IMR-90 (cell line): ENCODE data around the gene PIP5K1B. TPM values are rescaled to one million over a fixed set of nuclear protein-coding genes. Genes with fewer than 3 reads are reported as not detected.

ENCODE experiments used
- ATAC-seq: fragments of 200-7000 bp; cut with Tn5 transposase; 2 replicates; pipeline ENCODE4 v1.9.1; 2020; ENCODE audit warnings: low read depth, mild to moderate bottlenecking, moderate library complexity
- BruUV-seq: library from RNA; stranded (reverse); fragments of 400-500 nt; replicated peaks from 2 replicates; lab custom pipeline; 2021; lab: Mats Ljungman, UMichigan
- CTCF ChIA-PET: fragments of 300-600 bp; formaldehyde crosslinking; extraction: SDS; loops from one replicate; lab custom pipeline; 2021; ENCODE audit warnings: antibody characterized with exemption; lab: Yijun Ruan, JAX
- POLR2A ChIA-PET: fragments of 300-600 bp; sonication (Branson Sonifier 250); formaldehyde crosslinking; loops from one replicate; lab custom pipeline; 2022; ENCODE audit warnings: antibody characterized with exemption; ENCODE audit not compliant: unreplicated experiment; lab: Charles Lee
- DNase-seq: peaks from one replicate; pipeline ENCODE4 v3.0.0; 2013
- H2AFZ ChIP-seq: replicated peaks from 2 replicates; pipeline ENCODE3; 2013; ENCODE audit warnings: low read length, mild to moderate bottlenecking; ENCODE audit not compliant: poor library complexity
- H2AK5ac ChIP-seq: 2 replicates; pipeline ENCODE4 v1.6.1; 2013; ENCODE audit warnings: low read depth, low read length, inconsistent platforms
- H2AK9ac ChIP-seq: replicated peaks from 2 replicates; pipeline ENCODE3; 2013; ENCODE audit warnings: mild to moderate bottlenecking, low read depth, low read length, moderate library complexity; ENCODE audit not compliant: poor library complexity
- H2BK120ac ChIP-seq: 2 replicates; pipeline ENCODE4 v1.6.1; 2013; ENCODE audit warnings: low read depth, low read length, inconsistent platforms
- H2BK15ac ChIP-seq: 3 replicates; pipeline ENCODE4 v1.6.1; 2013; ENCODE audit warnings: low read depth, low read length, inconsistent platforms
- H2BK20ac ChIP-seq: 2 replicates; pipeline ENCODE4 v1.6.1; 2013; ENCODE audit warnings: low read depth, mild to moderate bottlenecking, inconsistent platforms, low read length, moderate library complexity
- H2BK5ac ChIP-seq: 2 replicates; pipeline ENCODE4 v1.6.1; 2013; ENCODE audit warnings: mild to moderate bottlenecking, low read depth, low read length, inconsistent platforms; ENCODE audit not compliant: poor library complexity, severe bottlenecking
- H3K14ac ChIP-seq: replicated peaks from 2 replicates; pipeline ENCODE4 v1.6.1; 2013; ENCODE audit warnings: low read depth, low read length, inconsistent platforms
- H3K18ac ChIP-seq: 2 replicates; pipeline ENCODE4 v1.6.1; 2013; ENCODE audit warnings: low read depth, low read length, control low read depth
- H3K23ac ChIP-seq: 2 replicates; pipeline ENCODE4 v1.6.1; 2013; ENCODE audit warnings: low read depth, low read length, inconsistent platforms
- H3K27ac ChIP-seq: 2 replicates; pipeline ENCODE4 v1.5.1; 2013; ENCODE audit warnings: mild to moderate bottlenecking, control low read depth, low read length; ENCODE audit not compliant: insufficient read depth
- H3K27me3 ChIP-seq: 2 replicates; pipeline ENCODE4 v1.6.1; 2013; ENCODE audit warnings: low read length; ENCODE audit not compliant: control insufficient read depth, insufficient read depth
- H3K36me3 ChIP-seq: 2 replicates; pipeline ENCODE4 v1.6.1; 2013; ENCODE audit warnings: low read length, mixed read lengths; ENCODE audit not compliant: control insufficient read depth, insufficient read depth
- H3K4ac ChIP-seq: 2 replicates; pipeline ENCODE4 v1.6.1; 2013; ENCODE audit warnings: low read depth, low read length, inconsistent platforms
- H3K4me1 ChIP-seq: 2 replicates; pipeline ENCODE4 v1.6.1; 2013; ENCODE audit warnings: low read length, mixed read lengths; ENCODE audit not compliant: control insufficient read depth, insufficient read depth
- H3K4me2 ChIP-seq: 2 replicates; pipeline ENCODE4 v1.6.1; 2013; ENCODE audit warnings: low read depth, mild to moderate bottlenecking, control low read depth, low read length, moderate library complexity
- H3K4me3 ChIP-seq: 2 replicates; pipeline ENCODE4 v1.5.1; 2013; ENCODE audit warnings: low read depth, mild to moderate bottlenecking, control low read depth, low read length, moderate library complexity; ENCODE audit not compliant: insufficient read depth
- H3K56ac ChIP-seq: 2 replicates; pipeline ENCODE4 v1.6.1; 2013; ENCODE audit warnings: low read length, inconsistent platforms; ENCODE audit not compliant: insufficient read depth; ENCODE audit errors: extremely low read depth
- H3K79me1 ChIP-seq, 2 experiments: 2 replicates each; pipeline ENCODE4 v1.6.1; 2013; ENCODE audit warnings: low read length in 2 of 2, inconsistent platforms in 1 of 2, low read depth in 1 of 2
- H3K9ac ChIP-seq: 2 replicates; pipeline ENCODE4 v1.6.1; 2013; ENCODE audit warnings: low read depth, low read length, control low read depth
- H3K9me1 ChIP-seq: 2 replicates; pipeline ENCODE4 v1.6.1; 2013; ENCODE audit warnings: low read length, inconsistent platforms; ENCODE audit not compliant: insufficient read depth
- H3K9me3 ChIP-seq: 2 replicates; pipeline ENCODE4 v1.6.1; 2013; ENCODE audit warnings: low read length; ENCODE audit not compliant: control insufficient read depth, insufficient read depth
- H4K20me1 ChIP-seq: 2 replicates; pipeline ENCODE4 v1.6.1; 2013; ENCODE audit warnings: low read length, inconsistent platforms; ENCODE audit not compliant: insufficient read depth
- H4K5ac ChIP-seq: 2 replicates; pipeline ENCODE4 v1.6.1; 2013; ENCODE audit warnings: mild to moderate bottlenecking, low read depth, low read length, control low read depth
- H4K8ac ChIP-seq, 2 experiments: 2 replicates each; pipeline ENCODE4 v1.6.1; 2013; ENCODE audit warnings: low read depth in 2 of 2, low read length in 2 of 2, control low read depth in 1 of 2, inconsistent platforms in 1 of 2
- H4K91ac ChIP-seq: 2 replicates; pipeline ENCODE4 v1.6.1; 2013; ENCODE audit warnings: low read depth, low read length, inconsistent platforms; ENCODE audit not compliant: insufficient read depth
- BHLHE40 ChIP-seq: fragments of 150-350 bp; IDR thresholded peaks from 2 replicates; pipeline ENCODE4 v1.6.1; 2016; ENCODE audit warnings: mild to moderate bottlenecking, low read depth, low read length
- CEBPB ChIP-seq: IDR thresholded peaks from 2 replicates; pipeline ENCODE4 v1.6.1; 2012; ENCODE audit warnings: low read depth, low read length, improper control_type of control experiment
- CHD1 ChIP-seq: IDR thresholded peaks from 2 replicates; pipeline ENCODE4 v1.6.1; 2012; ENCODE audit warnings: low read depth, low read length, improper control_type of control experiment
- FOS ChIP-seq: fragments of 150-350 bp; IDR thresholded peaks from 2 replicates; pipeline ENCODE4 v1.6.1; 2016; ENCODE audit warnings: low read depth, low read length
- MAFK ChIP-seq: IDR thresholded peaks from 2 replicates; pipeline ENCODE4 v1.6.1; 2012; ENCODE audit warnings: low read depth, low read length, improper control_type of control experiment
- MAZ ChIP-seq: IDR thresholded peaks from 2 replicates; pipeline ENCODE4 v1.6.1; 2012; ENCODE audit warnings: low read depth, mild to moderate bottlenecking, low read length, improper control_type of control experiment, moderate library complexity, borderline replicate concordance
- MXI1 ChIP-seq: IDR thresholded peaks from 2 replicates; pipeline ENCODE4 v1.6.1; 2012; ENCODE audit warnings: low read depth, mild to moderate bottlenecking, low read length, moderate library complexity, borderline replicate concordance
- NFE2L2 ChIP-seq: fragments of 150-350 bp; IDR thresholded peaks from 2 replicates; pipeline ENCODE4 v1.6.1; 2016; ENCODE audit warnings: low read depth, mild to moderate bottlenecking, low read length
- SMC3 ChIP-seq: fragments of 150-350 bp; IDR thresholded peaks from 2 replicates; pipeline ENCODE4 v1.6.1; 2016; ENCODE audit warnings: low read depth, mild to moderate bottlenecking, antibody characterized with exemption, low read length, moderate library complexity
- WGBS, 2 experiments: methylation state at CpG; one replicate each; pipeline versions ENCODE4 v1.1.5 to v1.1.7; 2013; ENCODE audit warnings: missing lambda C conversion rate in 2 of 2; ENCODE audit not compliant: insufficient read length in 1 of 2; ENCODE audit errors: extremely low coverage in 2 of 2; 5-methylcytosine and 5-hydroxymethylcytosine counted together
- dilution Hi-C: fragments of 300-500 bp; cut with HindIII; formaldehyde crosslinking; loops from one replicate; pipeline ENCODE4 v1.14.3; 2018; ENCODE audit warnings: low sequenced_read_pairs; ENCODE audit not compliant: unreplicated experiment
- in situ Hi-C: fragments of 300-500 bp; cut with MboI; formaldehyde crosslinking; loops from 3 replicates; pipeline ENCODE4 v1.14.3; 2019; ENCODE audit warnings: low sequenced_read_pairs, inconsistent platforms, mixed read lengths
- intact Hi-C: fragments of 100-400 bp; cut with micrococcal nuclease; formaldehyde crosslinking; loops from 2 replicates; pipeline ENCODE4 v1.10.0; 2022
- polyA plus RNA-seq, 3 experiments: library from polyadenylated mRNA; depleted of rRNA; stranded (reverse); fragments of >200 nt; gene quantifications; 2 replicates each; pipeline ENCODE4 v1.2.3, GENCODE V29; 2012; ENCODE audit warnings: low replicate concordance in 1 of 3
- total RNA-seq: library from RNA; depleted of rRNA; stranded (reverse); fragments of >200 nt; gene quantifications from 2 replicates; pipeline ENCODE4 v1.2.3, GENCODE V29; 2012
- TF ChIP-seq, protein P1 (sequence below): conservative IDR thresholded peaks from 2 replicates; pipeline ENCODE4 v1.5.1; 2012; ENCODE audit warnings: mild to moderate bottlenecking, low read depth, low read length, improper control_type of control experiment
- TF ChIP-seq, protein P2 (sequence below): fragments of 150-350 bp; IDR thresholded peaks from 2 replicates; pipeline ENCODE4 v1.6.1; 2016; ENCODE audit warnings: low read depth, mild to moderate bottlenecking, low read length, moderate library complexity, borderline replicate concordance
- TF ChIP-seq, protein P3 (sequence below): fragments of 150-350 bp; IDR thresholded peaks from 2 replicates; pipeline ENCODE4 v1.6.1; 2017; ENCODE audit warnings: mild to moderate bottlenecking, antibody characterized with exemption, low read length, low read depth

PIP5K1B gene
- total and polyA plus RNA-seq, 2 of the 4 experiments (the other 2 are of a cell fraction) = not detected

DNA sequence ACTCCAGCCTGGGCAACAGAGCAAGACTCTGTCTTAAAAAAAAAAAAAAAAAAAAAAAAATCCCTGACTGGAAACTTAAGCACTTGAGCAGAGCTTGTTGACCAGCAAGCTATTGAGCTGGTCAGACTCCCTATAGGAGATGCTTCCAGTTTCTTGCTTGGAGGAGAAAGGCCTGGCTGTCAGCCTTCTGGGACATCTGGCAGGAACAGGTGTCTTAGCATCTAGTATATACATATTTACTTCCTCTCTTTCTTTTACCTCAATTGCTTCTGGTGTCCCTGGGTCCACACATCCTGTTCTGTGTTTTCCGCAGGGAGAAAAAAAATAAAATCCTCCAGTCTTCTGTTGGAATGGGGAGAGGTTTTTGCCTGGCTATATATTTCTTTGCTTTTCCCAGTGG, 248.7 kb downstream of the PIP5K1B start:
- Histone ChIP-seq H3K79me1 (no peaks in the 10 kb centered on the region), H4K8ac (no peak overlapping the region), H3K27me3 (peaks cover 2% of the 10 kb centered on the region; the same call in 1 of the 2 replicates), H3K36me3 (no peaks in the 10 kb centered on the region), H3K4ac (no peak overlapping the region), H3K56ac (no peak overlapping the region), H2AK9ac (no peak overlapping the region), H2AK5ac (no peak overlapping the region), H3K9me1 (no peaks in the 10 kb centered on the region), H3K4me2 (no peak overlapping the region), H3K4me1 (no peaks in the 10 kb centered on the region), H4K20me1 (no peaks in the 10 kb centered on the region), H3K23ac (no peak overlapping the region), H3K9ac (no peak overlapping the region), H3K9me3 (no peaks in the 10 kb centered on the region), H2BK15ac (no peak overlapping the region), H3K4me3 (no peak overlapping the region), H3K18ac (no peak overlapping the region), H3K27ac (no peak overlapping the region), H2AFZ (no peak overlapping the region), H4K5ac (no peak overlapping the region), H2BK5ac (no peak overlapping the region), H2BK20ac (no peak overlapping the region), H2BK120ac (no peak overlapping the region), H3K14ac (no peak overlapping the region), H4K91ac (no peak overlapping the region)
- ATAC-seq = no peak
- ChIA-PET CTCF (no interaction called here), POLR2A (no interaction called here)
- in situ Hi-C loops (no loop called here), intact Hi-C loops (no loop called here), dilution Hi-C loops (no loop called here)
- no TSS peak for BruUV-seq
- no CpG with 5 or more reads among the region's 1 CpG for WGBS, 2 experiments
- TF ChIP-seq SMC3 (no peak), FOS (no peak), MXI1 (no peak), BHLHE40 (no peak), CEBPB (no peak), NFE2L2 (no peak), CHD1 (no peak), MAFK (no peak), MAZ (no peak)
- TF ChIP-seq, protein P1, sequence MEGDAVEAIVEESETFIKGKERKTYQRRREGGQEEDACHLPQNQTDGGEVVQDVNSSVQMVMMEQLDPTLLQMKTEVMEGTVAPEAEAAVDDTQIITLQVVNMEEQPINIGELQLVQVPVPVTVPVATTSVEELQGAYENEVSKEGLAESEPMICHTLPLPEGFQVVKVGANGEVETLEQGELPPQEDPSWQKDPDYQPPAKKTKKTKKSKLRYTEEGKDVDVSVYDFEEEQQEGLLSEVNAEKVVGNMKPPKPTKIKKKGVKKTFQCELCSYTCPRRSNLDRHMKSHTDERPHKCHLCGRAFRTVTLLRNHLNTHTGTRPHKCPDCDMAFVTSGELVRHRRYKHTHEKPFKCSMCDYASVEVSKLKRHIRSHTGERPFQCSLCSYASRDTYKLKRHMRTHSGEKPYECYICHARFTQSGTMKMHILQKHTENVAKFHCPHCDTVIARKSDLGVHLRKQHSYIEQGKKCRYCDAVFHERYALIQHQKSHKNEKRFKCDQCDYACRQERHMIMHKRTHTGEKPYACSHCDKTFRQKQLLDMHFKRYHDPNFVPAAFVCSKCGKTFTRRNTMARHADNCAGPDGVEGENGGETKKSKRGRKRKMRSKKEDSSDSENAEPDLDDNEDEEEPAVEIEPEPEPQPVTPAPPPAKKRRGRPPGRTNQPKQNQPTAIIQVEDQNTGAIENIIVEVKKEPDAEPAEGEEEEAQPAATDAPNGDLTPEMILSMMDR = no peak
- TF ChIP-seq, protein P2, sequence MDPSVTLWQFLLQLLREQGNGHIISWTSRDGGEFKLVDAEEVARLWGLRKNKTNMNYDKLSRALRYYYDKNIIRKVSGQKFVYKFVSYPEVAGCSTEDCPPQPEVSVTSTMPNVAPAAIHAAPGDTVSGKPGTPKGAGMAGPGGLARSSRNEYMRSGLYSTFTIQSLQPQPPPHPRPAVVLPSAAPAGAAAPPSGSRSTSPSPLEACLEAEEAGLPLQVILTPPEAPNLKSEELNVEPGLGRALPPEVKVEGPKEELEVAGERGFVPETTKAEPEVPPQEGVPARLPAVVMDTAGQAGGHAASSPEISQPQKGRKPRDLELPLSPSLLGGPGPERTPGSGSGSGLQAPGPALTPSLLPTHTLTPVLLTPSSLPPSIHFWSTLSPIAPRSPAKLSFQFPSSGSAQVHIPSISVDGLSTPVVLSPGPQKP = no peak
- TF ChIP-seq, protein P3, sequence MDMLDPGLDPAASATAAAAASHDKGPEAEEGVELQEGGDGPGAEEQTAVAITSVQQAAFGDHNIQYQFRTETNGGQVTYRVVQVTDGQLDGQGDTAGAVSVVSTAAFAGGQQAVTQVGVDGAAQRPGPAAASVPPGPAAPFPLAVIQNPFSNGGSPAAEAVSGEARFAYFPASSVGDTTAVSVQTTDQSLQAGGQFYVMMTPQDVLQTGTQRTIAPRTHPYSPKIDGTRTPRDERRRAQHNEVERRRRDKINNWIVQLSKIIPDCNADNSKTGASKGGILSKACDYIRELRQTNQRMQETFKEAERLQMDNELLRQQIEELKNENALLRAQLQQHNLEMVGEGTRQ = no peak
- DNase-seq = no peak
